ENCODE data around the gene GBP4. TPM values are rescaled to one million over a fixed set of nuclear protein-coding genes. Genes with fewer than 3 reads are reported as not detected.

Gene GBP4
- total RNA-seq, 1 donor, result 44.5 TPM

GRCh38 chr1:89191314-89191713 lies 7.4 kb downstream of the GBP4 start:
- no peak overlapping the region for H3K4me3 ChIP-seq (ENCODE audit: low read depth, low read length)
- TF ChIP-seq, protein P1, sequence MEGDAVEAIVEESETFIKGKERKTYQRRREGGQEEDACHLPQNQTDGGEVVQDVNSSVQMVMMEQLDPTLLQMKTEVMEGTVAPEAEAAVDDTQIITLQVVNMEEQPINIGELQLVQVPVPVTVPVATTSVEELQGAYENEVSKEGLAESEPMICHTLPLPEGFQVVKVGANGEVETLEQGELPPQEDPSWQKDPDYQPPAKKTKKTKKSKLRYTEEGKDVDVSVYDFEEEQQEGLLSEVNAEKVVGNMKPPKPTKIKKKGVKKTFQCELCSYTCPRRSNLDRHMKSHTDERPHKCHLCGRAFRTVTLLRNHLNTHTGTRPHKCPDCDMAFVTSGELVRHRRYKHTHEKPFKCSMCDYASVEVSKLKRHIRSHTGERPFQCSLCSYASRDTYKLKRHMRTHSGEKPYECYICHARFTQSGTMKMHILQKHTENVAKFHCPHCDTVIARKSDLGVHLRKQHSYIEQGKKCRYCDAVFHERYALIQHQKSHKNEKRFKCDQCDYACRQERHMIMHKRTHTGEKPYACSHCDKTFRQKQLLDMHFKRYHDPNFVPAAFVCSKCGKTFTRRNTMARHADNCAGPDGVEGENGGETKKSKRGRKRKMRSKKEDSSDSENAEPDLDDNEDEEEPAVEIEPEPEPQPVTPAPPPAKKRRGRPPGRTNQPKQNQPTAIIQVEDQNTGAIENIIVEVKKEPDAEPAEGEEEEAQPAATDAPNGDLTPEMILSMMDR (IDR thresholded peaks at IDR 0.05; ENCODE audit: insufficient read depth, low read depth, low read length), result no peak
- DNase-seq (ENCODE audit: low read depth), result no peak

DNA sequence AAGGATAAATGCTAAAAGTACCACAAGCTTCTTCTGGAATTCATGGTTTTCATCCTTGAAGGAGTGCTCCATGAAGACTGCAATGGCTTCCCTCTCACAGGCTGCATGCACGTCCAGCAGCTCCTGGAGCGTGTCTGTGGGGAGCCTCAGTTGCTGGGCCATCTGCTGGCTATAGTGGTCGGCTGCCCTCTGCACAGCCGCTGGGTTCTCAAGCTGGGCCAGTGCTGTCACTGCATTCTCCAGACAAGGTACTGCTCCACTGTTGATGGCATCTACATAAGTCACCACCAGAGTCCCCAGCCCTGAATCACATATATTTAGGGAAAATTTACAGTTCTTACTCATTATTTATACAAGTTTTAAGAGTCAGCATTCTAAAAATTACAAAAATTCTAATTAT lies 8.7 kb downstream of the GBP4 start:
- H3K4me3 ChIP-seq (ENCODE audit: low read depth, low read length), result no peak overlapping the region
- no peak for DNase-seq (ENCODE audit: low read depth)
- TF ChIP-seq, protein P1 (IDR thresholded peaks at IDR 0.05; ENCODE audit: insufficient read depth, low read depth, low read length), result no peak

GRCh38 chr1:89179343-89179742 lies 19.4 kb downstream of the GBP4 start:
- peak; percentile 15 for DNase-seq (ENCODE audit: low read depth)
- TF ChIP-seq, protein P1 (IDR thresholded peaks at IDR 0.05; ENCODE audit: insufficient read depth, low read depth, low read length), result no peak
- no peak overlapping the region for H3K4me3 ChIP-seq (ENCODE audit: low read depth, low read length)

- DNase-seq (ENCODE audit: low read depth), result no peak
- TF ChIP-seq, protein P1 (IDR thresholded peaks at IDR 0.05; ENCODE audit: insufficient read depth, low read depth, low read length), result no peak
- H3K4me3 ChIP-seq (ENCODE audit: low read depth, low read length), result no peak overlapping the region
Observed at GRCh38 chr1:89176971-89177370, 21.8 kb downstream of the GBP4 start.

GRCh38 chr1:89175601-89176256 lies 23.0 kb downstream of the GBP4 start, which contains the start of gene GBP7:
GBP7 (minus strand) TSS chr1:89176003; CDS start chr1:89171935, 4,068 bp downstream.
- TF ChIP-seq, protein P1 (IDR thresholded peaks at IDR 0.05; ENCODE audit: insufficient read depth, low read depth, low read length), result no peak
- DNase-seq (ENCODE audit: low read depth), result no peak
- H3K4me3 ChIP-seq (ENCODE audit: low read depth, low read length), result no peak within 1 kb of the TSS

- no peak overlapping the region for H3K4me3 ChIP-seq (ENCODE audit: low read depth, low read length)
- TF ChIP-seq, protein P1 (IDR thresholded peaks at IDR 0.05; ENCODE audit: insufficient read depth, low read depth, low read length), result no peak
- no peak for DNase-seq (ENCODE audit: low read depth)
Observed at GRCh38 chr1:89174491-89174890, 24.3 kb downstream of the GBP4 start.

Measured in fibroblast of villous mesenchyme (primary cell).